ENCODE data around the gene WDR74.
"Not testable (repeated sequence)": the region's sequence is repeated elsewhere in the genome, so short reads cannot be mapped to it uniquely, and the experiment has no call there.

WDR74 gene

GRCh38 chr11:62840721-62841360 lies 1.5 kb upstream of the WDR74 start:
- peak; percentile 88 for DNase-seq

GRCh38 chr11:62835336-62835735 lies 4.1 kb downstream of the WDR74 start:
- DNase-seq: no peak

DNA sequence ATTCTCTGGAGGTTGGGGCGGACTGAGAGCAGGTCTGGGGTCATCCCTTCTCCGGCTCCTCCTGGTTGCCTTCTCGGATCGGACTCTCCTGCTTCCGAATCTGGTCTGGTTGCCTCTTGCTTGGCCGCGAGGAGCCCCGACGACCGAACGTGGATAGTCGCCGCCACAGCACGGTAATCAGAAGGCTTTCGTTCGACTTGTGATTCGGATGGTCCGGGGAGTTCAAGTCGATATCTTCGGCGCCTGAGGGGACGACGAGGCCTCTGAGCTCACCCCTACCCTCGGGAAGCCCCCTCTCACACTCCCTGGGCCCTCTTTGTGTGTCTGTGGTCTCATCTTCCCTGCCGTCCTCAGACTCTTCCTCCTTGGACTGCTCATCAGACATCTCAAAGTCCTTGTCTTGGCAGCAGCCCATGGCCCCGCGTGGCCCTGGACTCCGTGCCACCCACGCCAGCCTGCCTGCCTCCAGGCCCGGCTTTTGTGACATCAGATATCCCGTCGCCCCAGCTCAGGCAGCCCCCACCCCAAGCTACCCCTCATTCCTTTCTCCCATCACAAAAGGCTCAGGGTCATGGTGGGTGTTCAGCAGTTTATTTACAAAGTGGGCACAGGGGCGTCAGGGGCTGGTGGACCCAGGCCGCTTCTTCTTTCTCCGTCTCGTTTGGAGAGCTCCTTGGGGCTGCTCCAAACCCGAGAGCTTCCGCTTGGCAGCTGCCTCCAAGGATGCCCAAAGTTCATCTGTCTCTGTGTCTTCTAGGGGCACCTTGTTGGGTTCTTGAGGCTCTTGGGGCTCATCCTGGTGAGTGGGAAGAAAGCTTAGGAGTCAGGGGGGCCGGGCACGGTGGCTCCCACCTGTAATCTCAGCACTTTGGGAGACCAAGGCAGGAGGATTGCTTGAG lies 6.8 kb downstream of the WDR74 start, which contains the start of gene TEX54:
TSS of gene TEX54 (minus strand) at position 506 of the 899 bp plus-strand sequence.
- DNase-seq: no peak

GRCh38 chr11:62831520-62832335 lies 7.7 kb downstream of the WDR74 start, which contains the start of gene STX5:
Gene STX5, minus strand, starts transcription at chr11:62832051. Its CDS starts 808 bp downstream, at chr11:62831243.
- DNase-seq: peak; percentile 99

DNA sequence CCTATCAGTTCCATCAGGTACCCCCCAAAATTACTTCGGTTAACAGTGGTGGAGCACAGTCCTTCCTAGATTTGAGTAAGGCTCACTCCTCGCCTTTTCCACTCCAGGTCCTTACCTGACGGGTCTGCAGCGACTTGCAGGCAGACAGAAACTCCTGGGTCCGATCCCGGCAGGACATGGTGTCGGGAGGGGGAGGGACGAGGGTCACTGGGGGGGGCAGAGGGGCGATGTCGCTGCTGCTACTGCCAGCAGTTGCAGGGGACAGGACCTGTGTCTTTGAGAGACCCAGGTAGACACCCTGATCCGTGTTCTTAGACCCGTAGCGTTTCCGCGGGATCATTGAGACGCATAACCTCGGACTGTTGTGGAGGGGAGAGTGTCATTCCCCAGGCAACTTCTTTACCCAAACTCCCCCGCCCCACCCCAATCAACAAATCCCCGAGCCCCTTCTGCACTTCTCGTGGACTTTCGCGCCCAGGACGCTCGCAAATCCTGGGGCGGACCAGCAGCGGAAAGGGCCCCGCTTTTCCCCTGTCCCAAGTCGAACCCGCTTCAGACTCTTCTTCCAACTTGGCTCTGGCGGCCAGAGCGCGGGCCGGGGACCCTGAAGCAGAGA lies 8.4 kb downstream of the WDR74 start:
- DNase-seq: no peak

GRCh38 chr11:62828130-62828529 lies 11.3 kb downstream of the WDR74 start:
- not testable (repeated sequence) for DNase-seq

- no peak for DNase-seq
These were observed 15.7 kb downstream of the WDR74 start for GRCh38 chr11:62823677-62824076.

DNA sequence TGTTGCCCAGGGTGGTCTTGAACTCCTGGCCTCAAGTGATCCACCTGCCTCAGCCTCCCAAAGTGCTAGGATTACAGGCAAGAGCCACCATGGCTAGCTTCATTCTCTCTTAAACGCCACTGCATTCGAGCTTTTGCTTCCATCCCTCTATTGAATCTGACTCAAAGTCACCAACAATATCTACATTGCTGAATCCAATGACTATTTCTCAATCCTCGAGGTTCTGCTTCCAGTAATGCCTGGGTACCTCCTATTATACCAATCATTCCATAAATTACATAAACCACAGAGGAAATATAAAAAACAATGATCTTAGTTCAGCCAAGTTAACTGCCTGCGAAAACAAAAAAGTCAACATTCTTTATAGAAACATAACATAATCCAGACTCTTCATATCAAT lies 22.3 kb downstream of the WDR74 start:
- no peak for DNase-seq

GRCh38 chr11:62816557-62816956 lies 22.8 kb downstream of the WDR74 start:
- DNase-seq: no peak

DNA sequence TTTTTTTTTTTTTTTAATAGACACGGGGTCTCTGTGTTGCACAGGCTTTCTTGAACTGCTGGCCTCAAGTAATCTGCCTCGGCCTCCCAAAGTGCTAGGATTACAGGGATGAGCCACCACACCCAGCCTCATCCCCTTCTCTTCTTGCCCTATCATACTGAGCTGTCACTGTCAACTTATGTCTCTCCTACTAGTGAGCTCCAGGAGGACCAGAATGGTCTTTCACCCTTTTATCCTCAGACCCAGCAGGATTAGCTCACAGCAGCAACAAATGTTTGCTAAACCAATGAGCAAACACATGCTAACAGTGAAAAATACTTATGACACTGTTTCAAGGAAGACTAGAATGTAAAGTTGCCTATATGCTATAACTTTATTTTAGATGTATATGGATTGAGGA lies 27.7 kb downstream of the WDR74 start:
- no peak for DNase-seq

DNA sequence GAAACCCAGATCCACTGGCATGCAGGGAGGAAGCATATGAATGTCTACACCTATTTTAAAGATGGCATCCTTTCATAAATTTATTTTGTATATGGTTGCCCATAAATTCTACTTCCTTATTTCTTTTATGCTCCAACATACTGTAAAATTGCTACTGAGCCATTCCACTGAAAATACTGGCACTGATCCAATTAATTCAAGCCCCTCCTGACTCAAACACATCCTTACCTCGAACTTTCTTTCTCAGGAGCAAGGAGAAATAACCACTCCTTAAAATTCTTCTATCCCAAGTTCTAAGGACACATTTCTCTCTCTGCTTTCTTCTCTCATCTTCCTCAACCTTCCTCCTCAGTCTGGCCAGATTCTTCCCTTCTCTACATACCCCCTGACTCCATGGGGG lies 28.6 kb downstream of the WDR74 start:
- DNase-seq: no peak

GRCh38 chr11:62806611-62807121 lies 32.7 kb downstream of the WDR74 start:
- no peak for DNase-seq

DNA sequence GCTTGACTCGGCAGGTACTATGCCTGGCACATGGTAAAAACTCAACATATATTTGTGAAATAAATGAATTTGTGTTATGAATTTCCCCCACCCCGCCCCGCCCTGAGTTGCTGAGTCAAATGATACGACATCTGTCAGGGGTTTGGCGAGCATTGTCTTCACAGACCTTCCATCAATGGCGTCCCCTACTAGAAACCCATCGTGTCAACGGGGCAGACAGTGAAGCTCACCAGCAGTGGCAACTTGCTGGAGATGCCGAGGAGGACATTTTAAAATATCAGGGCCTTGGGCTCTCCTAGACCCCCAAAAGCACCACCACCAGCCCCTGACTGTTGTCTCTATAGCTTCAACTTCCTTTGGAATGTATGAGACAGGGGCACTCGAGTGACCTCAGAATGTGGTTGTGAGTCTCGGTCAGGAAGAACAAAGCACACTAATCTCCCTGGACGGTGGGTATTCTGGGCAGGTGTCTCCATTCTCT lies 33.4 kb downstream of the WDR74 start:
- DNase-seq: no peak

- peak; percentile 98 for DNase-seq
These were observed 34.1 kb downstream of the WDR74 start, which contains the start of gene NXF1 for GRCh38 chr11:62805076-62805892. Gene NXF1, minus strand, starts transcription at chr11:62805440. Its CDS starts 84 bp downstream, at chr11:62805356.

GRCh38 chr11:62804310-62805075 lies 34.9 kb downstream of the WDR74 start:
- DNase-seq: no peak

DNA sequence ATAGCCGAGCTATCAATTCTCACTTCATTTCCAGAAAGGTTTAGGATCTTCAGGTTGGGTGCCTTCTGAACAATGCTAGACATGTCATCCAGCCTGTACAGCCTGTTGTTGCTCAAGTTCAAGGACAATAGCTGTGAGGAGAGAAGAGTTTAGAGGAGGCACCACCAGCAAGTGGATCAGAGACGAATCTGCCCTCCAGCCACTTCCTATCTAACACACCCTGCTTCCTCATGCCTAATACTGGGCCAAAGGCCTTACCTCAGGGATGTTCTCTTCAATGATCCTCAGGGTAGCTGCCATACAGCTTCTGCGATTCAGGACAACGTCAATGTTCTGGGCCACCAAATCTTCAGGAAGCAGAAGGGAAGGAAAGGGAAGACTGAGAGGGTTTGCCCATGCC lies 38.3 kb downstream of the WDR74 start:
- DNase-seq: no peak

DNA sequence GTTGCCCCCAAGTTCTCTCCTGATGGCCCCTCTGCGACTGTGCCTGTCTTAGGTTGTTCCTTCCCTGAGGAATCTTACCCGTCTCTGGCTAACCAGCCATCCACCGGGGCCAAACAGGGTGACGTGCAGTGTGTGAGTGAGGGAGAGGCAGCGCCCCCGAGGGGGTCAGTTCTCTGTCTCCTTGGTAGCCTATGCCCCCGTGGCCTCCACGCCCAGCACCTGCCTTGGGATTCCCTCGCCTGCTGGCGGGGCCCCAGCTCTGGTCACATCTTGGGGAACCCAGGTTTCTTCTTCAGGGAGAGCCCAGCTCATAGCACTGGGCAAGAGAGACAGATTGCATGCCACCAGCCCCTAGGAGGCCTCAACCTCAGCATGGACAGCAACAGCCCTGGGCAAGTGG lies 39.9 kb downstream of the WDR74 start:
- no peak for DNase-seq

DNA sequence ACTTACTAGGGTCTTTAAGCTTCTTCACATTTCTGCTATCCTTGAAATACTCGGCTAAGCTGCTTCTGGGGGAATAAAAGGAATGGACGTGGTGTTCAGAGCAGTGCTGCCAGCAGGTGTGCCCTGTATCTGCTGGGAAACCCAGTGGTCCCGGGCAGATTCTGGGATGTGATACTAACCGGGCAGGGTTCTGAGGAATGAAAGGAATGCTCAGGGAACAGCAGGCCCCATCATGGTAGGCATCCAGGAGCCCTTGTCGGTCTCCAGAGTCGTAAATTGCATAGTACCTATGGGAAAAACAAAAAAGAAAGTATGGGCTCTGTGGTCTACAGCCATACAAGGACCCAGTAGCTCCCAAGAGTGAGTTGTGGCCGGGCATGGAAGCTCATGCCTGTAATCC lies 43.1 kb downstream of the WDR74 start:
- DNase-seq: no peak

DNA sequence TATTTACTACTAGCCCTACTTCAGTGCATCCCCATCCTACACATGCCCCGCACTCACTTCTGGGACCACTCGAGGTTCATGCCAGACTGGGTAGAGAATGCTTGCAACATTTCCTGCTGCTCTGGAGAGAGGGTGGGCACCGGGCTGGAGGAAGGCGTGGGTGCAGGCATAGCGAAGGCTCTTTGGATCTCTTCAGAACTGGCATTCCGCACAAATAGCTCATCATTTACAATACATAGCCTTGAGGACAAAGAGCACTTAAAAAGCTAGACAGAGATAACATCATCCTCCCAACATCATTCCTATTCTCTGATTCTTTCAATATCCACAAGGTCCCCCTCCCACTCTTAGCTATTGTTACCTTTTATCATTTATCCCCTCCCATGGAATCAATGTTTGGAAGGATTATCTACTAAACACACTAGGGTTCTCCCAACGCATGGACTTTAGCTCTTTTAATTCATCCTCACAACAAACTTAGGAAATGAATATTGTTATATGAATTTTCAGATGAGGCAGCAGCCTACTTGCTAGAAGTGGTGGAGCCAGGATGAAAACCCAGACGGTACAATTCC lies 45.1 kb downstream of the WDR74 start:
- DNase-seq: no peak

GRCh38 chr11:62792202-62792575 lies 47.2 kb downstream of the WDR74 start:
- no peak for DNase-seq
